ENCODE results near the gene MYL11.
A peak's percentile ranks its signal among the peaks of the same experiment; 100 is the strongest.

MYL11 gene

GRCh38 chr16:30371248-30371816, 3.3 kb upstream of the MYL11 start:
- Histone ChIP-seq H3K9ac (ENCODE audit: low read depth, low read length) (peak overlapping the region; percentile 42), H3K4me1 (ENCODE audit: insufficient read depth, low read length) (peaks cover 8% of the 10 kb centered on the region; the same call in 1 of the 2 replicates), H3K9me3 (ENCODE audit: control insufficient read depth, insufficient read depth, low read length) (no peaks in the 10 kb centered on the region), H3K36me3 (ENCODE audit: insufficient read depth, low read length) (no peaks in the 10 kb centered on the region; the same call in 1 of the 2 replicates)

- H3K4me1 ChIP-seq (ENCODE audit: insufficient read depth, low read length), result peaks cover 8% of the 10 kb centered on the region; the same call in 1 of the 2 replicates
These were observed 2.4 kb upstream of the MYL11 start for GRCh38 chr16:30372038-30372712.

DNA sequence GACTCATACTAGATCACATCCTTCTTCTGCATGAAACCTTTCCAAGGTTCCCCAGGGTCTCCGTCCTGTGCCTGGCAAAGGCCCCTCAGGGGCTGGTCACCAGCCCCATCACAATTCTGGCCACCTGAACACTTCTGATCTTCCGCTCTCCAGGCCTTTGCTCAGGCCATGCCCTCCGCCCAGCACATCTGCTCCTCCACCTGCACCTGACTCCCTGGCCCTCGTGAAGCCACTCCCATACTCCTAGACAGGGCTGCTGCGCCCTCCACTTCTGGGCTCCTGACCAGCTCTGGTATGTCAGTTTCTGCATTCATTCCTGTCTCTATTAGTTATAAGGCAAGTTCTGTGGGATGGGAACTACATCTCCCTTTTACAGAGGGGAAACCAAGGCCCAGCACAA, 1.9 kb upstream of the MYL11 start:
- H3K36me3 ChIP-seq (ENCODE audit: insufficient read depth, low read length), result no peaks in the 10 kb centered on the region
- peaks cover 6% of the 10 kb centered on the region; the same call in 1 of the 2 replicates for H3K4me1 ChIP-seq (ENCODE audit: insufficient read depth, low read length)
- H3K9ac ChIP-seq (ENCODE audit: low read depth, low read length), result no peak overlapping the region
- H3K9me3 ChIP-seq (ENCODE audit: control insufficient read depth, insufficient read depth, low read length), result no peaks in the 10 kb centered on the region

More at GRCh38 chr16:30372038-30372712, 2.4 kb upstream of the MYL11 start:
- Histone ChIP-seq H3K9ac (ENCODE audit: low read depth, low read length) (no peak overlapping the region), H3K36me3 (ENCODE audit: insufficient read depth, low read length) (no peaks in the 10 kb centered on the region), H3K9me3 (ENCODE audit: control insufficient read depth, insufficient read depth, low read length) (no peaks in the 10 kb centered on the region)

GRCh38 chr16:30375864-30376263, 1.3 kb downstream of the MYL11 start:
- H3K4me1 ChIP-seq (ENCODE audit: insufficient read depth, low read length), result peaks cover 4% of the 10 kb centered on the region; the same call in 1 of the 2 replicates
- no peak overlapping the region for H3K9ac ChIP-seq (ENCODE audit: low read depth, low read length)
- no peaks in the 10 kb centered on the region for H3K36me3 ChIP-seq (ENCODE audit: insufficient read depth, low read length)

GRCh38 chr16:30376461-30376902, 1.9 kb downstream of the MYL11 start:
- no peaks in the 10 kb centered on the region for H3K9me3 ChIP-seq (ENCODE audit: control insufficient read depth, insufficient read depth, low read length)
- peaks cover 5% of the 10 kb centered on the region for H3K4me1 ChIP-seq (ENCODE audit: insufficient read depth, low read length)
- no peaks in the 10 kb centered on the region for H3K36me3 ChIP-seq (ENCODE audit: insufficient read depth, low read length)
- no peak overlapping the region for H3K9ac ChIP-seq (ENCODE audit: low read depth, low read length)

More at GRCh38 chr16:30375864-30376263, 1.3 kb downstream of the MYL11 start:
- no peaks in the 10 kb centered on the region for H3K9me3 ChIP-seq (ENCODE audit: control insufficient read depth, insufficient read depth, low read length)

GRCh38 chr16:30377050-30377811, 2.6 kb downstream of the MYL11 start:
- H3K4me1 ChIP-seq (ENCODE audit: insufficient read depth, low read length), result peaks cover 7% of the 10 kb centered on the region
- peak overlapping the region; percentile 96 for H3K9ac ChIP-seq (ENCODE audit: low read depth, low read length)
- H3K9me3 ChIP-seq (ENCODE audit: control insufficient read depth, insufficient read depth, low read length), result no peaks in the 10 kb centered on the region
- H3K36me3 ChIP-seq (ENCODE audit: insufficient read depth, low read length), result no peaks in the 10 kb centered on the region

DNA sequence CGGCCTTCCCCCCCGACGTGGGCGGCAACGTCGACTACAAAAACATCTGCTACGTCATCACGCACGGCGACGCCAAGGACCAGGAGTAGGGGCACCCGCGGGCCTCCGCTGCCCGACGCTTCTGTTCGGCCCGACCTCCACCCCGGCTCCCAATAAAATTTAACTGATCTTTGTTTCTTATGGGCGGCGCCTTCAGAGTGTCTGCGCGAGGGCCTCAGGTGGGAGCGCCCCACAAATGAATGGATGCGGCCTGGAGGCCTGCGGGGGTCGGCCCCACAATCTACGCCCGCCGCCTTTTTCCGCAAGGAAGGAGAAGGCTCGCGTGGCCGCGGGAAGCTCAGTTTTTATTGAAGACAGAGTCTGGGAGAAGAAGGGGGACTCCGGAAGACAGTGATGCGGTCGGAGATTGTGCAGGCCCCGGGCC, 3.2 kb downstream of the MYL11 start:
- Histone ChIP-seq H3K36me3 (ENCODE audit: insufficient read depth, low read length) (no peaks in the 10 kb centered on the region), H3K4me1 (ENCODE audit: insufficient read depth, low read length) (peaks cover 7% of the 10 kb centered on the region), H3K9me3 (ENCODE audit: control insufficient read depth, insufficient read depth, low read length) (no peaks in the 10 kb centered on the region), H3K9ac (ENCODE audit: low read depth, low read length) (peak overlapping the region; percentile 96)

GRCh38 chr16:30378236-30379157, 3.9 kb downstream of the MYL11 start:
- Histone ChIP-seq H3K4me1 (ENCODE audit: insufficient read depth, low read length) (peaks cover 7% of the 10 kb centered on the region), H3K9ac (ENCODE audit: low read depth, low read length) (peak overlapping the region; percentile 96), H3K9me3 (ENCODE audit: control insufficient read depth, insufficient read depth, low read length) (no peaks in the 10 kb centered on the region), H3K36me3 (ENCODE audit: insufficient read depth, low read length) (no peaks in the 10 kb centered on the region)

DNA sequence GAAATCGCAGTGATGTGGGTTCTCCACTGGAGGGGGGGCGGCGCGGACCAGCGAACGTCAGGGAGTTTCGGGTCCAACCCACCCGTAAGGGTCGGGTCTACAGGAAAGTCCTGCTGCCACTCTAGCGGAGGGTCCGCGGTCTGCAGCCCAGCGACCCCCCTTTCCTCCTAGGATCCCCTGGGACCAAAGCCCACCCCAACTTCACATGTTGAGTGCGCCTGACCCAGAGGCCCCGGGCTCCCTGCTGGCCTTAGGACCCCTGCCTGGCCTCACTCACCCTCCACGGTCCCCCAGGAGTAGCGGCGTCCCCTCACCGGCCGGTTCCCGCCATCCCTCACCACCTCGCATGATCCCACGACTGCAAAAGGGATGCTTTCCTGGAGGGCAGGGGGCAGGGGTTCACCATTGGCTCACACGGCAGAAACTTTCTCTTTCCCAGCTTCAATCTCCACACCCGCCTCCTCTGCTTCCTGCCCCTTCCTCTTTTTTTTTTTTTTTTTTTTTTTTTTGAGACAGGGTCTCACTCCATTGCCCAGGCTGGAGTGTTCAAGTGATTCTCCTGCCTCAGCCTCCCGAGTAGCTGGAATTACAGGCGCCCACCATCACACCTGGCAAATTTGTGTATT, 4.7 kb downstream of the MYL11 start:
- H3K36me3 ChIP-seq (ENCODE audit: insufficient read depth, low read length), result no peaks in the 10 kb centered on the region
- H3K9ac ChIP-seq (ENCODE audit: low read depth, low read length), result peak overlapping the region; percentile 43
- H3K9me3 ChIP-seq (ENCODE audit: control insufficient read depth, insufficient read depth, low read length), result no peaks in the 10 kb centered on the region
- peaks cover 7% of the 10 kb centered on the region for H3K4me1 ChIP-seq (ENCODE audit: insufficient read depth, low read length)

DNA sequence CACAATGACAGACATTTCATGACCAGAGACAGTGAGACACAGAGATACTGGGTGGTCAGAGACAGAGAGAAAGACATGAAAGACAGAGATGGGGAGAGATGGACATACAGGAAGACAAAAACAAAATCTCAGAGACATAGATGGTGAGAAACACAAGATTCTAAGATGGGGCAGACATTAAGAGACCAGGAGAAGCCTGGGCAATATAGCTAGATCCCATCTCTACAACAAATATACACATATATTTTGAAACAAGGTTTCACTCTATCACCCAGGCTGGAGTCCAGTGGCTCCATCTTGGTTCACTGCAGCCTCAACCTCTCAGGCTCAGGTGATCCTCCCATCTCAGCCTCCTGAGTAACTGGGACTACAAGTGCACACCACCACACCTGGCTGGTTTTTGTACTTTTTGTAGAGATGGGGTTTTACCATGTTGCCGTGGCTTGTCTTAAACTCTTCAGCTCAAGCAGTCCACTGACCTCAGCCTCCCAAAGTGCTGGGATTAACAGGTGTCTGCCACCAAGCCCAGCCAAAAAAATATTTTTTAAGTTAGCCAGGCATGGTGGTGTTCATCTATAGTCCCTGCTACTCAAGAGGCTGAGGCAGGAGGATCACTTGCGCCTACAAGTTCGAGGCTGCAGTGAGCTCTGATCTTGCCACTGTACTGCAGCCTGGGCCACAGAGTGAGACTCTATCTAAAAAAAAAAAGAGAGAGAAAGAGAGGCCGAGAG, 5.6 kb downstream of the MYL11 start:
- Histone ChIP-seq H3K9ac (ENCODE audit: low read depth, low read length) (no peak overlapping the region), H3K9me3 (ENCODE audit: control insufficient read depth, insufficient read depth, low read length) (no peaks in the 10 kb centered on the region), H3K36me3 (ENCODE audit: insufficient read depth, low read length) (no peaks in the 10 kb centered on the region), H3K4me1 (ENCODE audit: insufficient read depth, low read length) (peaks cover 7% of the 10 kb centered on the region)

DNA sequence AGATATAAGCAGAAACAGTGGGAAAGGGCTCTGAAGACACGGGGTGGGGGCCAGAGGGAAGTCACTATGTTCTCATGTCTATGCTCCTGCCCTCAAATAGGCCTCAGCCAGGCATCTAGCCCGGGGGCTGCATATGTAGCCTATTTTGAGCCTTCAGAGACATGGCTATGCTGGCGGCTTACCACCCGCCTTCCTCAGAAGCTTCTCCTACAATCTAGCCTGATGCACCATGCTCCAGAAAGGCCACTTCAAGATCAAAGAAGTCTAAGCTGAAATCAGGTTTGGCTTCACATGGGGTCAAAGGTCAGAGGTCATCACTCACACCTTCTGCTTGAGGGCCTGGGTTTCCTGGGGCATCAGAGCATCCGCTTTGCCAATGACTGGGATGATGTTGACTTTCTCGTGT, 6.2 kb downstream of the MYL11 start:
- peaks cover 7% of the 10 kb centered on the region for H3K4me1 ChIP-seq (ENCODE audit: insufficient read depth, low read length)
- no peak overlapping the region for H3K9ac ChIP-seq (ENCODE audit: low read depth, low read length)
- no peaks in the 10 kb centered on the region for H3K36me3 ChIP-seq (ENCODE audit: insufficient read depth, low read length)
- no peaks in the 10 kb centered on the region for H3K9me3 ChIP-seq (ENCODE audit: control insufficient read depth, insufficient read depth, low read length)

DNA sequence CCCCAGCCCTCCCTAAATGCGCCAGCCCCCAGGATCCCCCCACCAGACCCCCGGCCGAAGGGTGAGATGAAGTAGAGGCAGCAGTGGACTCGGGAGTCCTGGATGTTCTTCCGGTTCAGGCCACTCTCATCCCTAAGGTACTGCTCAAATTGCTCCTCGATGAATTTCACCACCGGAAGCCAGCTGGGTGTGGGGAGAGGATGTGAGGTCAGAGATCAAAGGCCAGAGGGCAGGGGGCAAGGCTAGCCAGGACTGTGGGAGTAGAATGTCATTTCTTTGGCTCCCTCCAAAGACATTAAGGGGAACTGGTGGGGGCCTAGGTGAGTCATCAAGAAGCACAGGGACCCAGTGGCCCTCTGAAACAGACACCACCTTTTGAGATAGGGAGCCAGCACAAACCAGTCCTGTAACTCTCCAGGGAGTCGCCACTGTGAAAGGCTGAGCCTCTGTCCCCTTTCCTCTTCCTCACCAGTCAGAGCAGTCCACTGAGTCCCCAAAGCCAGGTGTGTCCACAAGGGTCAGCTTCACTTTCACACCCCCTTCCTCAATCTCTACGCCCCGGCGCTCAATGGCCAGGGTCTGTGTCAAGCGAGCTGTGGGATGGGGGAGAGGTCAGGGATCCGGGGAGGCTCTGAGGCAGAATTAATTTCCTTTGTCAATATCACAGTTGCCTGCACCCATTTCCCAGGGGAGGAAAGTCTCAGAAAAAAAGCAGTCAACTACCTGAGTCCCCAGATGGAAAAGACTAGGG, 6.9 kb downstream of the MYL11 start:
- H3K36me3 ChIP-seq (ENCODE audit: insufficient read depth, low read length), result no peaks in the 10 kb centered on the region
- H3K4me1 ChIP-seq (ENCODE audit: insufficient read depth, low read length), result peaks cover 7% of the 10 kb centered on the region
- H3K9ac ChIP-seq (ENCODE audit: low read depth, low read length), result no peak overlapping the region
- H3K9me3 ChIP-seq (ENCODE audit: control insufficient read depth, insufficient read depth, low read length), result no peaks in the 10 kb centered on the region
